ACHN (cell line): Measurements from ENCODE around the gene CD180.

Source experiments
- DNase-seq: peaks from one replicate; pipeline ENCODE4 v3.0.0-alpha.2; 2015
- in situ Hi-C: cut with HindIII; loops from 2 replicates; pipeline ENCODE4 v1.10.0; 2017; ENCODE audit warnings: low sequenced_read_pairs, low pct_ligation_motif_present, low pct_unique_long_range_greater_than_20kb

CD180 gene

DNA sequence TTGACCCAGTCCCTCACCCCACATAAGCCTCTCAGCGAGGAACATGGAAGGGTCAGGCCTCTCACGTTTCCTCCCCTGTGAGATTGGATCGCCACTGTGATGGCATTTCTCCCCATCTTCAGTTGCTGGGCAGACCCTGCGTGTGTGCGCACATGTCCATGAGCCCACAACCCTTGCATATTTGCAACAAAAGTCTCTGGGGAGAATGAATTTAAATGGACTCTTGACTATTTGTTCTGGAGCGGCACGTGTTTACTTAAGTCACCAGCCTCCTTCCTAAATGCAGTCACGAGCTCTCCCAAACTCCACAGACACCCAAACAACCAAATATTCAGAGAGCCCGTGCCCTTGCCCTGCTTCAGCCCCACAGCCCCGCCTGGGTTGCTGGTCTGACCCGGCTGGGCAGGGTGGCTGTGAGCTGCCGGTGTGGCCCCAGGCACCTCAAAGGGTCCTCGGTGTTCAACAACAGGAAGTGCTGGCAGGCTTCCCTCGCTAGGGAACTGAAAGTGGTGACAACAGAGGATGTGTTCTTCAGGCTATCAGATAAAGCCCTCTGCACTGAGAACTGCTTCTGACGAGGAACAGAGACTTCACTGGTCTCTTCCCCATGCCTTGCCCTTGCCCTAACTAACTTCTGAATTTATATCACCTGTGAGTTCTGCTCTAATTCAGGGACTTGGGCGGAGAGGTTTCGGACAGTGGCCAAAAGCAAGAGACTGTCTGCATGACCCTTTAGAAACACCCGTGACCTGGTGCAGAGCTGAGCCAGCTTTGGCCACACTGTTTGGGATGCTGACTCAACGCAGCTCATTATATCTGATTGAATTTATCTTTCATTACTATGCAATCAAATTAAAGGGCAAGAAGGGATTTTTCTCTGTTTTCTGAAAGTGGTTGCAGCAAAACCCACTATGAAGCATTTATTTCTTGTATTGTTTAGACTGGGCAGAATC is 19.2 kb upstream of the CD180 start:
- in situ Hi-C loops = no loop called here
- no peak for DNase-seq

DNA sequence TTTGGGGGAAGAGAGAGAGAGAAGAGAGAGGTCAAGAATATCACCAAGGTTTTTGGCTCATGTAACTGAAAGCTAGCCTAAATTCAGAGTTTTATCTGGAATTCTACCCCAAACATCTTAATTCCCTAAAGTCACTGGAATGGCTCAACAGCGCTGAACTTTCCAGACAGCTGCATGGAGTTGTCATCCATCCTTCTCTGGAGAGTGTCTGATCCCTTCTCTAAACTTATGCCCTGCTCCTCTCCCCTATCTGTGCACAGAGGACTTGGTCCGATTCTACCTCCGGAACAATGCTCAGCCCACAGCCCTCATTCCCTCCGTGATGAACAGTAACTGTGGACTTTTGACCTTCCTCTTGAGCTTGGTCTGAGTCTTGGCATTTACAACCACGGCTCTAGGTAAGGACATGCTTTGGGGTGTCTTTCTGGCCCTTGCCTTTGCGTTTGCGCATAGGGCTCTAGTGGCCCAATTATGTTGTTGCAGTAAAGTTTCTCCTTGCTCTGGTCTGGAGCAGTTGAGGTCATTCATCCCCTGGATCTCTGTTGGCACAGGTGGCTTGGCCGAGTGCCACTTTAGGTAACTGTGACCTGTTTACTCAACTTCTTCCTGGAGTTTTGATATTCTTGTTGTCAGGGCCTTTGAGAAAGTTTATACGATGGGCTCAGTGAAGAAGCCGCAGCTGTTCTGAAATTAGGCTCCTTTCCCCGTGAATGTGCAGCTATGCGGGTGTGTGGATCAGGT is 18.3 kb upstream of the CD180 start:
- DNase-seq = no peak
- in situ Hi-C loops = no loop called here

DNA sequence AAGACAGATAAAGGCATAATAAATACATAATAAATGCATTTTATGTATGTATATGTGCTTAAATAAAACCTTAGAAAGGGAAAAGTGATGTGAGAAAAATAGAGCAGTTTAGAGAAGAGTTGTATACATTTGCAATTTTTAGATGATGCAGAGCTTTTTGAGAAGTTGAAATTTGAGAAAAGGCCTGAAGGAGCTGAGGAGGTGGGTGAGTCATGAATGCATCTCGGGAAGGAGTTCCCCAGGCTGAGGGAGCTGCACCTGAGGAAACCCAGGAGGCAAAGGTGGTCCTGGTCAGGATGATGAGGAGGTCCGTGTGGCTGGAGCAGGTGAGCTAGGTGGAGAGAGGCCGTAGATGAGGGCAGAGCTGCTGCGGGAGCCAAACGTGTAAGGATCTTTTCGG is 17.4 kb upstream of the CD180 start:
- DNase-seq = no peak
- in situ Hi-C loops = no loop called here

DNA sequence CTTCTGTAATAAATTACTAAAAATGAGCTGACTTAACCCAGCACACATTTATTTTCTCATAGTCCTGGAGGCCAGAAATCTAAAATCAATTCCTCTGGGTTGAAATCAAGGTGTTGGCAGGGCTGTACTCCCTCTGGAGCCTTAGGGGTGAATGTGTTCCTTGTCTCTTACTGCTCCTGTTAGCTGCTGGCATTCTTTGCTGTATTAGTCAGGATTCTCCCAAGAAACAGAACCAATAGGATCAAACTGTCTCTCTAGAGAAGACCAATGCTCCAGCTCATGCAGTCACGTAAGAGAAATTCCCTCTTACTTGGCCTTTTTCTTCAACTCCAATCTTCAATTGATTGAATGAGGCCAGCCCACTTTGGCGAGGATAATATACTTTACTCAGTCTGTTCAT is 15.3 kb upstream of the CD180 start:
- in situ Hi-C loops = no loop called here
- DNase-seq = peak; percentile 21

DNA sequence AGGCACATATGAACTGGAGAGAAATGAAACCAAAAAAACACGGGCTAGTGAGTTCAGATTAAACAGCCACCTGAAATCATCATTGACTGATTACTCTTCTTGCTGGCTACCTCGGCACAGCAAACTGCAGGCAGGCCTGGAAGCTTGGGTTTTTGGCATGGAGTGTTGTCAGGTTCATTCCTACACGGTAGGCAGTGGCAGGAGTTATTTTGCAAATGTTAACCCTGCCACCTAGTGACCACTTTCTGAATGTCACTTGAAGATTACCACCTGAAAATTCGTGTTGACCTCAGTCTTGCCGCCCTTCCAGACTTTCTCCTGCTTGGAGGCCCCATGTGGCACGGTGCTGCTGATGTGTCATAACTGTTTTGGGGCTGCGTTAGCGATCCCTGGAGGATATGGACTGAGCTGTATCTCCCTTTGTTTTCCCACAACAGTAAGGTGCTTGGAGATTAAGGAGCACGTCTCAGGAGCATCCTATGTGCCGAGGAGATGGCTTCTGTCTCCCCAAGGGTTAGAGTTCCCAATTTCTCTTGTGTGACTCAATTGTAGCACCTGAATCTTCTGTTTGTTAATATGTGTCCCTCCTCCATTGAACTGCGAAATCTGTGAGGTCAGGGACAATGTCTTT is 12.7 kb upstream of the CD180 start:
- in situ Hi-C loops = no loop called here
- DNase-seq = peak; percentile 59

DNA sequence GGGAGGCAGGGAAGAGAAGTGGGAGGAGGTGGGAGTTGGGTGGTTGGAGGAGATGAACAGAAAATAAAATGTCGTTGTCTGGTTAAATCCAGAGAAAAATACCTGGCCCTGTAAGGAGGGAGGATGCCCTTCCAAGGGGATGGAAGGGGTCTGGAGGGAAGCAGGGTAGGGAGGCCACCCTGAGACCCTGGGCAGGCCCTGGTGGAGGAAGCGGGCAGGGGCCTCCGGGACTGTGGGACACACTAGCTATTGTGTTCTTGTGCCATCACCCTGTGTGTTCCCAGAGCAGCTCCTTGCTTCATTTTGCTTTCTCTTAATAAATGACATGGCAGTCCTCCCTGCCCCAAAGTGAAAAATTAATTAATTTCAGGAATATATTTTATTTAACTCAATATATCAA is 11.8 kb upstream of the CD180 start:
- no peak for DNase-seq
- in situ Hi-C loops = no loop called here

DNA sequence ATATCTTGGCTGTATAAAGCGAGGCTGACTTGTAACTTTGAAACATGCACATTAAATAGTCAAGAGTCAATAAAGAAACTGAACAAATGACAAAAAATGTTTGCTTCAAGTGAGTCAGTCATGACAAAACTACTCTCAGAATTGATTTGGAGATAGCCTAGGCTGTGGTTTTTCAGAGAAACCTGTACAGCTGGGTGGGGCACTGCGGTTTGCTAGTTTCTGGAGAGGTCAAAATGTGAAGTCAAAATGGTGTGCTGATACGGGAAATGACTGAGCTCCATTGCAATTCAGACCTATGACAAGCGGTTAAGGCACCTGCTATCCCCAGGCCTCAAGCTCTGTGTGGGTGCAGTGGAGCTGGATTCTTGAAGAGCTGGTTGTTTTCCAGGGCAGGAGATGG is 10.3 kb upstream of the CD180 start:
- in situ Hi-C loops = no loop called here

DNA sequence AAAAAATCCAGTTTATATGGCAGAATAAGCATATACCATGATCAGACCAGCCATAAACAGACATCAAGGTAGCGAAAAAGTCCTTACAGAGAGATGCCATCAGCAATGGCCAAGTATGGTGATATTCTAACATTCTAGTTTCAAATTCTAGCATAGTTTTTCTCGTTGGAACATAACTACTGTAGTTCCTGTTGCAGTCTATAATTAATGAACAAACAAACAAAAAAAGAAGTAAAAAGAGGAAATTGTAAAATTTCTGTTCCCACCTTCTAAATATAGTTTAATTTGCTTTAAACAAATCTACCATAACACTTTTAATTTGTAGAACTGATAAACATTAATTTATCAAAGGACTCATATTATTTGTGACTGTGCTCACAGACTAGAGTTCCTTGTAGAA is 9.9 kb upstream of the CD180 start:
- DNase-seq = no peak
- in situ Hi-C loops = no loop called here

More for the DNA sequence above, 10.3 kb upstream of the CD180 start:
- no peak for DNase-seq

DNA sequence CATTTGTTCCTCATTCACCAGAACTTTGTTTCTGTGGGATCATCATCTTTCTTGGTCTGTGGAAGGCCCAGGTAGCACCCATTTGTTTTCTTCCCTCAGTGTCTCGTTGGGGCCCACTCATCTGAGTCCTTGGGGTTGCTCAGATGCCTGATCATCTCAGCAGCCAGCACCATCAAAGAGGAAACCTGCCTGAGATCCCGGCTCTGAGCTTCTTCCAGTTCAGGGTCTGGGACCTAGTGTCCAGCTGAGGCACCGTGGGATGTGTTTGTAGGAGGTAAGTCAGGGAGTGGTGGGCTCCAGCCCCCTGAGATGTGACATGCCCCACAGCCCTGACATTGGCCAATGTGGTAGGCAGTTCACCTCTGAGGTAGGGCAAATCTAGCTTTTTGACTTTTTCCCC is 9.4 kb upstream of the CD180 start:
- DNase-seq = no peak
- in situ Hi-C loops = no loop called here

DNA sequence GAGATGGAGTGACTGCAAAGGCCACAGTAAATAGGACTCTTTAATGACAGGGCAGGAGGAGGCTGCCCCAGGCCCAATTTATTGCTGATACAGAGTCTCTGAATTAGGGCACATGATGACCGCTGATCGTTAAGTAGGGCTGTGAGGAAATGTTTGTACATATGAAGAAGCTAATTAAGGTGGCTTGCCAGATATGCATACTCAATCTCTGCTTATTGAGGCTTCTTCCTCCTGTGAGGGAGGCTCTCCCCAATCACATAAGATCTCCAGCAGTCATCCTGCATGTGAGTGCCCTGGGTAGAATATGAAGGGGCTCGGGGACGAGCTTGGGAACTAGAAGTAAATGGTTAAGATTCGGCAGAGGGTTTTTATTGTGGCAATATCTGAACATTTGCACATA is 8.2 kb upstream of the CD180 start:
- in situ Hi-C loops = no loop called here
- DNase-seq = no peak

DNA sequence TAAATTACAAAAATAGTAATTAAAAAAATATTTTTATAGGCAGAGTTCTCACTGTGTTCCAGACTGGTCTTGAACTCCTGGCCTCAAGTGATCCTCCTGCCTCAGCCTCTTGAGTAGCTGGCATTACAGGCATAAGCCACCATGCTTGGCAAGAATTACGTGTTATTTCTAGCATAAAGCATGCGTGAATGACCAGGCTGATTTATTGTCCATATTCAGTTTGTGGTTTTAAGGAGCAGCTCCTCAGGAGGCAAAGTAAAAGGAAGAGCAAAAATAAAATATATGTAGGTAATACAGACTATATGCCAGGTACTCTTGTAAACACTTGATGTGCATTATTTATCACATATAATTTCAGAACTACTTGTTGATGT is 7.1 kb upstream of the CD180 start:
- no peak for DNase-seq
- in situ Hi-C loops = no loop called here

DNA sequence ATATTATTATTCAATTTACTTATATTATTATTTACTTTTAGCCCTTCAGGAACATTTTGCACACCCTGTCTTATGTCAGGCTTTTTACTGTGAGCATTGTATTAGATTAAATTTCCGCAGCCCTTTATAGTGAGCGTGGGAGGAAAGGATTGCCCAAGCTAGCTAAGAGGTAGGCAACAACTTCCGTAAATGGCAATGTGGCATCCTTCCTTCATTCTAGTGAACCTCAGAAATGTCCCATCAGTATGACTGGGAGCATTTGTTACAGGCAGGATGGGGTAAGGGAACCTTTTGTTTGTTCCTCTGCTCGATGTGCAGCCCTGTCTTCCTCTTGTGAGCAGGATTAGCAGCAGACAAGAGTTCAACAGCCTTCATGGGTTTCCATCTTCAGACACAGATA is 6.2 kb upstream of the CD180 start:
- DNase-seq = no peak
- in situ Hi-C loops = no loop called here

DNA sequence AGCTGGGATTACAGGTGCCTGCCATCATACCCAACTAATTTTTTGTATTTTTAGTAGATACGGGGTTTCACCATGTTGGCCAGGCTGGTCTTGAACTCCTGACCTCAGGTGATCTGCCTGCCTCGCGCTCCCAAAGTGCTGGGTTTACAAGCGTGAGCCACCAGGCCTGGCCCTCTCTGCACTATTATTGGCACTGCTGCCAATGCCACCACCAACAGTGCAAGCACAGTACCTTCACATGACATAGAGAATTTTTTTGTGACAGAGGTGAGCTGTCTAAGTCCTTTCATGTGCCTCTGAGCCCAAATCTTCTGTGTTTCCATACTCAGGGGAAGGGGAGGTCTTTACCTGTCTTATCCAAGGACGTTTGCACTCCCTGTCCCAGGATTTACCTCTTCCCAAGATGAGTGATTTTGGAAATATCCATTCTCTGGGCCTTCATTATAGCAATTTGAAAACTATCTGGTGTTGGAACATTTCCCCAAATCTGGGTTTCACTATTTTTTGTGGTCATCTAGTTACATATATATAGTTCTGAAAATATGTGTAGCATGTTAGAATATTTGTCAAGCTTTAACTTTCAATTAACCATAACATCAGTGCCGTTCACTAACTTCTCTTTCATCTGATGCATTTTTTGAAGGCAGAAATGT is 5.4 kb upstream of the CD180 start:
- no peak for DNase-seq
- in situ Hi-C loops = no loop called here

DNA sequence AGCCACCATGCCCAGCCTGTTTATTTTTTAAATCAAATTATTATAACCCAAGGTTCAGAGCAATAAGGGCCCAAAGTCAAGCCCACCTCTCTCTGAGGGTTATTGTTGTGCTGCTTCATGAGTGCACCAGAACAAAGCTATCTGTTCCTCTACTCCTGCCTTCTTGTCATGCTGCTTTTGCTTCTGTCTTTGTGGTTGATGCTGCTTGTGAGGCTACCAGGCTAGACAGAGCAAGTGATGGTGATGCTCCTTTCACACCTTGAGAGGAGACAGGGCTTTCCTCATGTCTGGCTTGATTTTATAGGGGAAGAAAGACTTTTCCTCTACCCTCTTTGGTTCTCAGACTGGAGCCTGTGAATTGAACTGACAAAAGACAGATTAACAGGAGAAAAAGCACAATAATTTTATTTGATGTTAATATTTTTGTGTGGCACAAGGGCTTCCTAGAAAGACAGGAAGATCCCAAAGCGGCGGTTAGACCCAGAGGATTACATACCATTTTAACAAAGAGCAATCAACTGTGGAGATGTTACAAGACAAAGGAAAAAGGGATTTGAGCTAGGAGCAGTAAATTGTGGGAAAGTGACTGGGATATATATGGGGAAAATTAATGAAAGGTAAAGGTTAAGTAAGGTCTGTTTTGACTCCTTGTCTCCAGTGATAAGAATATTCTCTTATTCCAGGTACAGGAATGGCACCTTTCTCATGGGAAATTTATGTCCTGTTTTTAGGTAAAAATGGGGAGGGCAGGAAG is 4.4 kb upstream of the CD180 start:
- DNase-seq = no peak
- in situ Hi-C loops = no loop called here

DNA sequence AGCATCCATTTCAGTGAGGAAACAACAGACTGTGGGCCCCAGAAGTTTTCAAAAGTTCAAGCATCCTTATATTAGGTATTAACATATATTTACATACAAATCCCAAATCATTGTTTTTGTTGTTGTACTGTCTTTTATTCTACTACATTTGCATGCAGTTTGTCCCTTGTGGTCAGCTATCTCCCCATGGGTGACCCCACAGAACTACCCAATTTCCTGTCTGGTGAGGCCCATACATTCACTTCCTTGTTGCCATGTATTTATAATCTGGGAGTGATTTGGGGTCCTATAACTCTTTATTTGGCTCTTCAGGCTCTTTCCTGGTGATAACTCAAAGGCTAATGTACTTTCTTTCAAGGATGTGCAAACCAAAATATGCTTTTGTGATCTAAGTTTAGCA is 3.3 kb upstream of the CD180 start:
- no peak for DNase-seq
- in situ Hi-C loops = loop anchor here (25.0 kb wide), 1 partner anchor 388 kb away; no protein-coding TSS in a partner anchor

DNA sequence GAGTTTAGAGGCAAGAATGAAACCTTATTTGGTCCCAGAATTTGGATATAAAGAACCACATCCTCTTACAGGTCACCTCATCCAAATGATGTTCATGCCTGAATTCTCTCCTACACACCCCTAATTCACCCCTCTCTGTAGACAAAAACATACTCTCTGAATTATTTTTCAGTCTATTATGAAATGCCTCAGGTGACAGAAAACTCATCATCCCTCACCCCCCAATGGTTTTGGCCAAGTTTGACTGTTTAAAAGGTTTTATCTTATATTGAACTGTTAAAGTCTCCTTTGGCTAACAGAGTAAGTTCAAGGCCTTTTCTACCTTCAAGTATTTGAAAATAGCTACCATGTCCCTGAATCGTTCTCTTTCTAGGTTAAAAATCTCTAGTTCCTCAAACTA is 2.3 kb upstream of the CD180 start:
- in situ Hi-C loops = loop anchor here (25.0 kb wide), 1 partner anchor 387 kb away; no protein-coding TSS in a partner anchor
- DNase-seq = no peak

DNA sequence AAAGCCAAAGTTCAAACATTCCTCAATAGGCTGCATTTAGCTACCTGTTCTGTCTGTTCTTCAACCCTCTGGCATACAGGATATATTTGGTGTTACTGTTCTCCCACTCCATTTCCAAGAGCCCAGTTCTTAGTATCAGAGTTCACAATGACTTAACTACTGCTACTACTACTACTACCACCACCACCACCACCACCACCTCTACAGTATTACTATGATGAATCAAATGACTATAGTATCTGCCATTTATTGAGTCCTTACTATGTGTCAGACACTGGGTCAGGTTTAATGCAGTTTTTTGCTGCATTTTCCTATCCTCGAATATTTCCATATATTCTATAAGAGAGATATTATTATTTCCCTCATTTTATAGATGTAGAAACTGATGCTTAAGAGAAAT is 937 bp upstream of the CD180 start:
- in situ Hi-C loops = loop anchor here (25.0 kb wide), 1 partner anchor 385 kb away; no protein-coding TSS in a partner anchor
- no peak for DNase-seq
